HUDEP-2 (cell line): ENCODE results near the gene MYL12B.
"Not testable (repeated sequence)": the region's sequence is repeated elsewhere in the genome, so short reads cannot be mapped to it uniquely, and the experiment has no call there.

Experiments
- DNase-seq, 76 experiments: peaks; one replicate each; lab custom pipeline; 2025; ENCODE audit not compliant: unreplicated experiment in 76 of 76; lab: John Stamatoyannopoulos, UW

MYL12B gene

GRCh38 chr18:3293196-3293951 is 31.4 kb downstream of the MYL12B start:
- no peak for DNase-seq

- DNase-seq = no peak
These were observed 32.6 kb downstream of the MYL12B start for GRCh38 chr18:3294435-3295080.

GRCh38 chr18:3297025-3297984 is 35.4 kb downstream of the MYL12B start:
- DNase-seq = peak; percentile 6 to 98 (median 74)

- DNase-seq = no peak
These were observed 42.9 kb downstream of the MYL12B start for GRCh38 chr18:3304832-3305231.

- no peak for DNase-seq
These were observed 43.4 kb downstream of the MYL12B start for GRCh38 chr18:3305354-3305762.

GRCh38 chr18:3305933-3306332 is 44.0 kb downstream of the MYL12B start:
- DNase-seq = no peak

- DNase-seq = no peak
These were observed 44.5 kb downstream of the MYL12B start for GRCh38 chr18:3306391-3306790.

- no peak for DNase-seq
These were observed 51.8 kb downstream of the MYL12B start for GRCh38 chr18:3313685-3314084.

- not testable (repeated sequence) for DNase-seq
These were observed 53.4 kb downstream of the MYL12B start for GRCh38 chr18:3315344-3315743.

GRCh38 chr18:3319399-3319798 is 57.5 kb downstream of the MYL12B start:
- no peak for DNase-seq

- no peak for DNase-seq
These were observed 58.0 kb downstream of the MYL12B start for GRCh38 chr18:3319894-3320454.

- DNase-seq = peak in 53 of 76 experiments; percentile 0 to 75 (median 24)
These were observed 59.3 kb downstream of the MYL12B start for GRCh38 chr18:3321133-3321812.

GRCh38 chr18:3323900-3324299 is 62.0 kb downstream of the MYL12B start:
- DNase-seq = no peak
